GM10248 (cell line): ENCODE measurements around the gene AUP1.
A peak's percentile ranks its signal among the peaks of the same experiment; 100 is the strongest.

Experiments
- CTCF ChIA-PET: fragments of 300-600 bp; sonication (Branson Sonifier 250); formaldehyde crosslinking; extraction: SDS; loops from one replicate; lab custom pipeline; 2021; ENCODE audit warnings: antibody characterized with exemption; lab: Yijun Ruan, JAX
- POLR2A ChIA-PET: fragments of 350-650 bp; sonication (Branson Sonifier 250); formaldehyde crosslinking; extraction: SDS; loops from one replicate; lab custom pipeline; 2020; ENCODE audit warnings: antibody characterized with exemption; lab: Yijun Ruan, JAX
- DNase-seq: peaks from one replicate; pipeline ENCODE4 v3.0.0; 2012; ENCODE audit errors: extremely low spot score
- CTCF ChIP-seq: IDR thresholded peaks from 2 replicates; pipeline ENCODE4 v1.5.1; 2012; ENCODE audit warnings: mild to moderate bottlenecking, low read depth; ENCODE audit errors: extremely low read depth, missing control alignments, control extremely low read depth

AUP1 gene

GRCh38 chr2:74526649-74527230 lies 2.8 kb downstream of the AUP1 start:
- DNase-seq: no peak
- CTCF ChIA-PET: interaction anchor here (0.9 to 9.3 kb wide), 6 partner anchors 11 to 61 kb away, joined by 3 to 76 read pairs (median 3); partner anchors contain the start of genes CCDC142 and TTC31
- no peak for TF ChIP-seq CTCF
- POLR2A ChIA-PET: interaction anchor here (1.1 kb wide), 1 partner anchor 12 kb away, joined by 4 read pairs; no protein-coding TSS in a partner anchor

- ChIA-PET CTCF (interaction anchor here (0.9 to 9.3 kb wide), 5 partner anchors 17 to 62 kb away, joined by 3 to 76 read pairs (median 3); partner anchors contain the start of genes CCDC142 and TTC31), POLR2A (interaction anchor here (0.6 to 1.1 kb wide), 2 partner anchors 13 to 59 kb away, joined by 3 to 4 read pairs; no protein-coding TSS in a partner anchor)
- DNase-seq: peak; percentile 67
- TF ChIP-seq CTCF: no peak
Measured at GRCh38 chr2:74525717-74526648, 3.5 kb downstream of the AUP1 start, which contains the start of gene DQX1. DQX1 (minus strand) TSS chr2:74526231; CDS start chr2:74525729, 502 bp downstream.

GRCh38 chr2:74524955-74525716 lies 4.4 kb downstream of the AUP1 start:
- POLR2A ChIA-PET: no interaction called here
- TF ChIP-seq CTCF: no peak
- CTCF ChIA-PET: interaction anchor here (1.1 to 1.9 kb wide), 2 partner anchors 13 to 16 kb away, joined by 3 to 8 read pairs; no protein-coding TSS in a partner anchor
- DNase-seq: no peak

- ChIA-PET CTCF (interaction anchor here (0.7 to 1.1 kb wide), 2 partner anchors 14 to 21 kb away, joined by 3 read pairs; no protein-coding TSS in a partner anchor), POLR2A (interaction anchor here (0.5 kb wide), 1 partner anchor 15 kb away, joined by 5 read pairs; no protein-coding TSS in a partner anchor)
- no peak for DNase-seq
- TF ChIP-seq CTCF: no peak
Measured at GRCh38 chr2:74524005-74524404, 5.5 kb downstream of the AUP1 start.

- TF ChIP-seq CTCF: no peak
- DNase-seq: no peak
- ChIA-PET POLR2A (interaction anchor here (0.5 kb wide), 1 partner anchor 8 kb away, joined by 4 read pairs; the partner anchor contains the start of gene TLX2), CTCF (interaction anchor here (0.7 to 1.8 kb wide), 3 partner anchors 12 to 40 kb away, joined by 3 to 6 read pairs (median 5); partner anchors contain the start of genes CCDC142 and TTC31)
Measured at GRCh38 chr2:74522516-74522915, 7.0 kb downstream of the AUP1 start.
